Measurements from ENCODE around the gene SSMEM1. TPM values are rescaled to one million over a fixed set of nuclear protein-coding genes. Genes with fewer than 3 reads are reported as not detected.
"Not testable (repeated sequence)": the region's sequence is repeated elsewhere in the genome, so short reads cannot be mapped to it uniquely, and the experiment has no call there.

SSMEM1 gene
- total RNA-seq, 6 experiments from 2014 or later: not detected

GRCh38 chr7:130219871-130220270, 12.2 kb downstream of the SSMEM1 start:
- no peak overlapping the region for H3K4me3 ChIP-seq
- intact Hi-C loops (cut with DNase I): no loop called here
- 75% methylated on average over 9 of the region's 9 CpGs for WGBS (ENCODE audit: insufficient coverage, low coverage, low lambda C conversion rate, missing lambda C conversion rate)
- TF ChIP-seq CTCF (IDR thresholded peaks at IDR 0.05) (no peak), POLR2A (IDR thresholded peaks at IDR 0.05) (no peak)
- no peaks in the 10 kb centered on the region for H3K9me3 ChIP-seq
- DNase-seq: no peak
- no peak for ATAC-seq
- no peak overlapping the region for H3K27ac ChIP-seq
- no peaks in the 10 kb centered on the region for H3K36me3 ChIP-seq
- H3K27me3 ChIP-seq: no peaks in the 10 kb centered on the region
- H3K4me1 ChIP-seq: no peaks in the 10 kb centered on the region

GRCh38 chr7:130221746-130222145, 14.1 kb downstream of the SSMEM1 start:
- DNase-seq: no peak
- H3K4me1 ChIP-seq: no peaks in the 10 kb centered on the region
- ATAC-seq: no peak
- TF ChIP-seq CTCF (IDR thresholded peaks at IDR 0.05) (no peak), POLR2A (IDR thresholded peaks at IDR 0.05) (no peak)
- intact Hi-C loops (cut with DNase I): no loop called here
- no peak overlapping the region for H3K27ac ChIP-seq
- no peaks in the 10 kb centered on the region for H3K9me3 ChIP-seq
- H3K4me3 ChIP-seq: no peak overlapping the region
- no peaks in the 10 kb centered on the region for H3K36me3 ChIP-seq
- no peaks in the 10 kb centered on the region for H3K27me3 ChIP-seq
- WGBS (ENCODE audit: insufficient coverage, low coverage, low lambda C conversion rate, missing lambda C conversion rate): 80% methylated on average over 1 of the region's 4 CpGs

GRCh38 chr7:130223646-130224045, 16.0 kb downstream of the SSMEM1 start:
- no peak for TF ChIP-seq POLR2A (IDR thresholded peaks at IDR 0.05)
- TF ChIP-seq CTCF (IDR thresholded peaks at IDR 0.05): no peak
- no peaks in the 10 kb centered on the region for H3K36me3 ChIP-seq
- H3K27ac ChIP-seq: no peak overlapping the region
- no peaks in the 10 kb centered on the region for H3K9me3 ChIP-seq
- no peaks in the 10 kb centered on the region for H3K27me3 ChIP-seq
- intact Hi-C loops (cut with DNase I): no loop called here
- ATAC-seq (no peak), DNase-seq (no peak)
- no peak overlapping the region for H3K4me3 ChIP-seq
- WGBS (ENCODE audit: insufficient coverage, low coverage, low lambda C conversion rate, missing lambda C conversion rate): no CpG with 5 or more reads among the region's 1 CpG
- H3K4me1 ChIP-seq: no peaks in the 10 kb centered on the region

GRCh38 chr7:130224210-130224609, 16.6 kb downstream of the SSMEM1 start:
- no peak for DNase-seq
- Histone ChIP-seq H3K9me3 (no peaks in the 10 kb centered on the region), H3K27ac (no peak overlapping the region), H3K36me3 (no peaks in the 10 kb centered on the region), H3K4me3 (no peak overlapping the region), H3K4me1 (no peaks in the 10 kb centered on the region), H3K27me3 (no peaks in the 10 kb centered on the region)
- intact Hi-C loops (cut with DNase I): no loop called here
- no peak for TF ChIP-seq CTCF (IDR thresholded peaks at IDR 0.05)
- TF ChIP-seq POLR2A (IDR thresholded peaks at IDR 0.05): no peak
- WGBS (ENCODE audit: insufficient coverage, low coverage, low lambda C conversion rate, missing lambda C conversion rate): 95% methylated on average over 3 of the region's 5 CpGs
- no peak for ATAC-seq

GRCh38 chr7:130224923-130225322, 17.3 kb downstream of the SSMEM1 start:
- H3K36me3 ChIP-seq; intact Hi-C loops (cut with DNase I); ATAC-seq; H3K9me3 ChIP-seq; H3K4me3 ChIP-seq; H3K27me3 ChIP-seq; H3K4me1 ChIP-seq; H3K27ac ChIP-seq; DNase-seq: not testable (repeated sequence)
- WGBS (ENCODE audit: insufficient coverage, low coverage, low lambda C conversion rate, missing lambda C conversion rate): 63% methylated on average over 3 of the region's 3 CpGs
